PC-9 (cell line): ENCODE data around the gene IGSF21. TPM values are rescaled to one million over a fixed set of nuclear protein-coding genes. Genes with fewer than 3 reads are reported as not detected.
"Not testable (repeated sequence)": the region's sequence is repeated elsewhere in the genome, so short reads cannot be mapped to it uniquely, and the experiment has no call there.

Experiments
- BruUV-seq: library from RNA; stranded (reverse); fragments of 400-500 nt; replicated peaks from 2 replicates; lab custom pipeline; 2021; lab: Mats Ljungman, UMichigan
- CTCF ChIA-PET: fragments of 300-600 bp; sonication (Branson Sonifier 250); formaldehyde crosslinking; loops from one replicate; lab custom pipeline; 2022; ENCODE audit warnings: antibody characterized with exemption; lab: Charles Lee
- POLR2A ChIA-PET: fragments of 300-600 bp; sonication (Branson Sonifier 250); formaldehyde crosslinking; loops from one replicate; lab custom pipeline; 2022; ENCODE audit warnings: antibody characterized with exemption; ENCODE audit not compliant: unreplicated experiment; lab: Charles Lee
- DNase-seq, 2 experiments: peaks; one replicate each; pipeline versions ENCODE4 v3.0.0 to v3.0.0-alpha.2; 2015 to 2022; ENCODE audit warnings: mixed read lengths in 1 of 2
- H2AFZ ChIP-seq: fragments of 200-600 bp; sonication (generic); 2 replicates; pipeline ENCODE4 v1.8.1; 2017; ENCODE audit warnings: antibody characterized with exemption
- H3F3A ChIP-seq: fragments of 200-600 bp; sonication (generic); 2 replicates; pipeline ENCODE4 v1.8.1; 2017; ENCODE audit warnings: antibody characterized with exemption, mild to moderate bottlenecking, low read depth; ENCODE audit not compliant: insufficient read depth
- H3K27ac ChIP-seq: fragments of 200-600 bp; sonication (generic); 2 replicates; pipeline ENCODE4 v1.6.1; 2016; ENCODE audit warnings: mixed run types
- H3K27me3 ChIP-seq: fragments of 200-600 bp; sonication (generic); 2 replicates; pipeline ENCODE4 v1.6.1; 2016; ENCODE audit warnings: low read depth, mixed run types; ENCODE audit not compliant: insufficient read depth
- H3K36me3 ChIP-seq: fragments of 200-600 bp; sonication (generic); 2 replicates; pipeline ENCODE4 v1.6.1; 2016; ENCODE audit warnings: low read depth, mixed run types
- H3K4me1 ChIP-seq: fragments of 200-600 bp; sonication (generic); replicated peaks from 2 replicates; pipeline ENCODE4 v1.6.1; 2016; ENCODE audit warnings: mixed run types; ENCODE audit not compliant: insufficient read depth
- H3K4me2 ChIP-seq: fragments of 200-600 bp; sonication (generic); 2 replicates; pipeline ENCODE4 v1.6.1; 2017; ENCODE audit warnings: mixed run types
- H3K4me3 ChIP-seq: fragments of 200-600 bp; sonication (generic); 2 replicates; pipeline ENCODE4 v1.6.1; 2016; ENCODE audit warnings: mixed run types
- H3K79me2 ChIP-seq: fragments of 200-600 bp; sonication (generic); 2 replicates; pipeline ENCODE4 v1.6.1; 2017; ENCODE audit warnings: low read depth, mixed run types
- H3K9me2 ChIP-seq: fragments of 200-600 bp; sonication (generic); 2 replicates; pipeline ENCODE4 v1.8.1; 2017; ENCODE audit warnings: mild to moderate bottlenecking; ENCODE audit not compliant: insufficient read depth
- H3K9me3 ChIP-seq: fragments of 200-600 bp; sonication (generic); 2 replicates; pipeline ENCODE4 v1.8.1; 2016; ENCODE audit warnings: low read depth; ENCODE audit not compliant: insufficient read depth
- H4K20me1 ChIP-seq: fragments of 200-600 bp; sonication (generic); 2 replicates; pipeline ENCODE4 v1.8.1; 2017; ENCODE audit not compliant: insufficient read depth
- EZH2 ChIP-seq: fragments of 200-600 bp; sonication (generic); IDR thresholded peaks from 2 replicates; pipeline ENCODE4 v1.8.0; 2017; ENCODE audit warnings: antibody characterized with exemption, low read depth
- intact Hi-C: fragments of 100-400 bp; cut with micrococcal nuclease; formaldehyde crosslinking; loops from one replicate; pipeline ENCODE4 v1.10.0; 2022; ENCODE audit not compliant: unreplicated experiment
- total RNA-seq: library from RNA; stranded (reverse); gene quantifications from 2 replicates; pipeline ENCODE4 v1.2.3, GENCODE V29; 2021
- TF ChIP-seq, protein P1 (sequence below): fragments of 200-600 bp; sonication (generic); conservative IDR thresholded peaks from 2 replicates; pipeline ENCODE4 v1.6.1; 2017; ENCODE audit warnings: mixed run types, antibody characterized with exemption, mild to moderate bottlenecking, moderate library complexity

IGSF21 gene
- total RNA-seq, 1 experiment from 2014 or later, result not detected

DNA sequence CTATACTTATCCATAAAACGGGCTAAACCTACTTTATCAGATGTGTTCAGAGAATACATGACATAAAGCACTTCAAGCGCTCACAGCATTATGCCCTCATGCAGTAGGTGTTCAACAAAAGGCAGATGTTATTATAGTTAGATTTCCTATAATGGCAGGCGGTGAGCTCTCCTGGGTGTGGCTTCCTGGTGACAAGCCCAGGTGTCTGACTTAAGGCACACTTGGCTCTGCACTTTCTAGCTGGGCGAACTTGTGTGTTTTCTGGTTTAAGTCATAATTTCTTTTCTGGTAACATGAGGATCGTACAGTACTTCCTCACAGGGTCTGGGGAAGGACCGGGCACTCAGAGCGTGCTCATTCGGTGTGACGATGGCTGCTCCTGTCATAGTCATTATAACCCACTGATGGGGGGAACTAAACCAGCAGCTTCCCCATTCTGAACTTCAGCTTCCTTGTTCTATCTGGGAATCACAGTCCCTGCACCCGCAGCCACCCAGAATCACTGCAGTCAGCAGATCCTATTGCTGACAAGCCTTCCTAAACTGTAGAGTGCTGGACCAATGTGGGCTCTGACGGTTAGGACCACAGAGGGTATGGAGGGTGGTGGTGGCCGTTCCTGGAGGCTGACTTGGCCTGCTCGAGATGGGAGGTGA is 52.8 kb downstream of the IGSF21 start:
- Histone ChIP-seq H3K4me2 (no peak overlapping the region), H4K20me1 (no peaks in the 10 kb centered on the region), H3K9me2 (no peaks in the 10 kb centered on the region), H3F3A (no peaks in the 10 kb centered on the region), H3K36me3 (no peaks in the 10 kb centered on the region), H3K9me3 (no peaks in the 10 kb centered on the region), H3K79me2 (no peaks in the 10 kb centered on the region), H3K27ac (no peak overlapping the region), H3K4me3 (no peak overlapping the region), H2AFZ (no peak overlapping the region), H3K4me1 (no peaks in the 10 kb centered on the region), H3K27me3 (peaks cover 76% of the 10 kb centered on the region)
- BruUV-seq, result no TSS peak
- POLR2A ChIA-PET, result no interaction called here
- CTCF ChIA-PET, result no interaction called here
- TF ChIP-seq EZH2, result no peak
- TF ChIP-seq, protein P1, sequence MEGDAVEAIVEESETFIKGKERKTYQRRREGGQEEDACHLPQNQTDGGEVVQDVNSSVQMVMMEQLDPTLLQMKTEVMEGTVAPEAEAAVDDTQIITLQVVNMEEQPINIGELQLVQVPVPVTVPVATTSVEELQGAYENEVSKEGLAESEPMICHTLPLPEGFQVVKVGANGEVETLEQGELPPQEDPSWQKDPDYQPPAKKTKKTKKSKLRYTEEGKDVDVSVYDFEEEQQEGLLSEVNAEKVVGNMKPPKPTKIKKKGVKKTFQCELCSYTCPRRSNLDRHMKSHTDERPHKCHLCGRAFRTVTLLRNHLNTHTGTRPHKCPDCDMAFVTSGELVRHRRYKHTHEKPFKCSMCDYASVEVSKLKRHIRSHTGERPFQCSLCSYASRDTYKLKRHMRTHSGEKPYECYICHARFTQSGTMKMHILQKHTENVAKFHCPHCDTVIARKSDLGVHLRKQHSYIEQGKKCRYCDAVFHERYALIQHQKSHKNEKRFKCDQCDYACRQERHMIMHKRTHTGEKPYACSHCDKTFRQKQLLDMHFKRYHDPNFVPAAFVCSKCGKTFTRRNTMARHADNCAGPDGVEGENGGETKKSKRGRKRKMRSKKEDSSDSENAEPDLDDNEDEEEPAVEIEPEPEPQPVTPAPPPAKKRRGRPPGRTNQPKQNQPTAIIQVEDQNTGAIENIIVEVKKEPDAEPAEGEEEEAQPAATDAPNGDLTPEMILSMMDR, result no peak
- intact Hi-C loops, result no loop called here
- DNase-seq, result no peak

DNA sequence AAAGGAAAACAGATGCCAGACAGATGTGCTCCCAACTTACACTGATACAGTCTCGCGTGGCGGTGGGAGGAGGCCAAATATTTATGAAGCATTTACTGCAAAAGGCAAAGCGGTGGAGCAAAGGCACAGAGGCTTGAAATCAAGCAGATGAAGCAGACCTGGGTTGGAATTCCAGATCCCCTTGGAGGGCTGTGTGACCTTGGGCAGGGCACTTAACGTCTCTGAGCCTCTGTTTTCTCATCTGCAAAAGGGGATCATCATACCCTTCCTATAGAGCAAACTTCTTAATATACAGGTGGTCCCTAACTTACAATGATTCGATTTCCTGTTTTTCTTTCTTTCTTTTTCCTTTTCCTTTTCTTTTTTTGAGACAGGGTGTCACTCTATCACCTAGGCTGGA is 54.1 kb downstream of the IGSF21 start:
- POLR2A ChIA-PET, result no interaction called here
- no peak overlapping the region for H3K4me2 ChIP-seq
- intact Hi-C loops, result no loop called here

DNA sequence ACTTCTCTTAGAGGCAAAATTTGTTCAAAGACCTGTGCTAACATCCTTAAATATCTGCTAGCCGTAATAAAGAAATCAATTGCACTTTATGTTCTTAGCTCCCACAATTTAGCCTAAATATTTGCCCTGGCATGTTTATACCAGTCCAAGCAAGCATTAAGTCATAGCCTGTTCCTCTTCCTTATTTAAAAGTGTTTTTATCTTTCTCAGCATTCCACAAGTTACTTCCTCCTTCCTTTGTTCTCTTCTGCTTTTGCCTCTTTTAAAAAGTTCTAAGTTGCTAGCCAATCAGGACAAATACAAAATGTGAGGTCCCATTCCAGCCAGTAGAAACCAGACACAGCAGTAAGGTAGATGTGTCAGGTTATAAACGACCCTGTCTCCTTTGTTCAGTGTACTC is 58.0 kb downstream of the IGSF21 start:
- H3K79me2 ChIP-seq, POLR2A ChIA-PET, CTCF ChIA-PET, BruUV-seq, H3K36me3 ChIP-seq, H4K20me1 ChIP-seq, H3K9me2 ChIP-seq, intact Hi-C loops, H2AFZ ChIP-seq, H3K4me2 ChIP-seq, H3K4me3 ChIP-seq, DNase-seq, H3K4me1 ChIP-seq, H3K27ac ChIP-seq, H3K9me3 ChIP-seq, H3F3A ChIP-seq: not testable (repeated sequence)
- peaks cover 80% of the 10 kb centered on the region for H3K27me3 ChIP-seq

More for the DNA sequence above, 54.1 kb downstream of the IGSF21 start:
- Histone ChIP-seq H3F3A (no peaks in the 10 kb centered on the region), H3K9me3 (no peaks in the 10 kb centered on the region), H4K20me1 (no peaks in the 10 kb centered on the region), H3K27ac (no peak overlapping the region), H3K9me2 (no peaks in the 10 kb centered on the region), H3K4me3 (no peak overlapping the region), H2AFZ (no peak overlapping the region), H3K4me1 (no peaks in the 10 kb centered on the region), H3K36me3 (no peaks in the 10 kb centered on the region), H3K79me2 (no peaks in the 10 kb centered on the region), H3K27me3 (peaks cover 77% of the 10 kb centered on the region)
- TF ChIP-seq EZH2, result no peak
- TF ChIP-seq, protein P1, result no peak
- no peak for DNase-seq
- no TSS peak for BruUV-seq
- CTCF ChIA-PET, result no interaction called here

DNA sequence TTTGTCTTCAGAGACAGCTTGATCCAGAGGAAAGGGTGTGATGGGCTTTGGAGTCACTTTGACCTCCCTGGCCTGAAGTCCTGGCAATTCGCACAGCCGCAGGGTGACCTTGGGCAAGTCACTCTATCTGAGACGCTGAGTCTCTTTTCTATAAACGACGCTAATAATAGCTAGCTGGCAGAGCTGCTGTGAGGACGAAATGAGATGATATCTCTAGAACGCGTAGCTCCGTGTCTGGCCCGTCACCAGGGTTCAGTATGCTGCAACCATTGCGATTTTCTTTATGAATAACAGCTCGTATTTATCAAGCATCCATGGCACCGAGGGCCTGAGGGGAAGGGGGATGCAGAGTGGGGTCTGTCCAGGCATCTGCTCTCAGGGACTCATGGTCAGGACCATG is 58.7 kb downstream of the IGSF21 start:
- H3K9me3 ChIP-seq, result no peaks in the 10 kb centered on the region
- H3K4me3 ChIP-seq, result no peak overlapping the region
- H3K79me2 ChIP-seq, result no peaks in the 10 kb centered on the region
- TF ChIP-seq, protein P1, result no peak
- TF ChIP-seq EZH2, result no peak
- no peaks in the 10 kb centered on the region for H3K36me3 ChIP-seq
- H3K9me2 ChIP-seq, result no peaks in the 10 kb centered on the region
- BruUV-seq, result no TSS peak
- peaks cover 85% of the 10 kb centered on the region for H3K27me3 ChIP-seq
- no peak overlapping the region for H3K4me2 ChIP-seq
- no peaks in the 10 kb centered on the region for H4K20me1 ChIP-seq
- no peak for DNase-seq
- POLR2A ChIA-PET, result no interaction called here
- H3K4me1 ChIP-seq, result no peaks in the 10 kb centered on the region
- H2AFZ ChIP-seq, result no peak overlapping the region
- H3F3A ChIP-seq, result no peaks in the 10 kb centered on the region
- intact Hi-C loops, result no loop called here
- no peak overlapping the region for H3K27ac ChIP-seq
- CTCF ChIA-PET, result no interaction called here
